ENCODE measurements around the gene AIFM3. TPM values are rescaled to one million over a fixed set of nuclear protein-coding genes. Genes with fewer than 3 reads are reported as not detected.
A peak's percentile ranks its signal among the peaks of the same experiment; 100 is the strongest.

The AIFM3 gene
- total RNA-seq, 1 experiment from 2014 or later: 1.1 TPM

GRCh38 chr22:20920881-20921203 lies 46.2 kb upstream of the AIFM3 start:
- Mint-ChIP-seq H3K27ac (ENCODE audit: low read depth, unreplicated experiment) (peak overlapping the region; percentile 39), H3K27me3 (ENCODE audit: insufficient read depth, unreplicated experiment) (no peaks in the 10 kb centered on the region), H3K4me1 (ENCODE audit: insufficient read depth, unreplicated experiment) (peaks cover 33% of the 10 kb centered on the region), H3K36me3 (ENCODE audit: insufficient read depth, unreplicated experiment) (peaks cover 13% of the 10 kb centered on the region), H3K4me3 (ENCODE audit: unreplicated experiment) (peak overlapping the region; percentile 68), H3K9me3 (ENCODE audit: unreplicated experiment) (no peaks in the 10 kb centered on the region)
- no peak for DNase-seq (ENCODE audit: unreplicated experiment)
- CTCF ChIA-PET: interaction anchor here (0.5 to 2.7 kb wide), 6 partner anchors 18 to 146 kb away, joined by 3 to 14 read pairs (median 3); no protein-coding TSS in a partner anchor
- POLR2A ChIA-PET: interaction anchor here (0.6 to 4.3 kb wide), 13 partner anchors 16 to 1137 kb away, joined by 3 to 31 read pairs (median 7); partner anchors contain the start of gene THAP7
- TF ChIP-seq CTCF (IDR thresholded peaks at IDR 0.05; ENCODE audit: unreplicated experiment): no peak
- BruUV-seq (replicated peaks): no TSS peak
- intact Hi-C loops (cut with micrococcal nuclease): no loop called here

GRCh38 chr22:20922141-20922751 lies 44.8 kb upstream of the AIFM3 start:
- no peak for DNase-seq (ENCODE audit: unreplicated experiment)
- Mint-ChIP-seq H3K4me1 (ENCODE audit: insufficient read depth, unreplicated experiment) (peaks cover 42% of the 10 kb centered on the region), H3K36me3 (ENCODE audit: insufficient read depth, unreplicated experiment) (peaks cover 23% of the 10 kb centered on the region), H3K9me3 (ENCODE audit: unreplicated experiment) (no peaks in the 10 kb centered on the region), H3K27me3 (ENCODE audit: insufficient read depth, unreplicated experiment) (no peaks in the 10 kb centered on the region), H3K27ac (ENCODE audit: low read depth, unreplicated experiment) (no peak overlapping the region), H3K4me3 (ENCODE audit: unreplicated experiment) (peak overlapping the region; percentile 68)
- no TSS peak for BruUV-seq (replicated peaks)
- TF ChIP-seq CTCF (IDR thresholded peaks at IDR 0.05; ENCODE audit: unreplicated experiment): no peak
- ChIA-PET POLR2A (interaction anchor here (0.6 to 4.3 kb wide), 6 partner anchors 9 to 273 kb away, joined by 3 to 31 read pairs (median 6); no protein-coding TSS in a partner anchor), CTCF (interaction anchor here (0.7 to 2.7 kb wide), 5 partner anchors 9 to 1030 kb away, joined by 3 to 14 read pairs (median 3); partner anchors contain the start of gene PPM1F)
- intact Hi-C loops (cut with micrococcal nuclease): no loop called here

- Mint-ChIP-seq H3K27ac (ENCODE audit: low read depth, unreplicated experiment) (peak overlapping the region; percentile 20), H3K4me3 (ENCODE audit: unreplicated experiment) (no peak overlapping the region), H3K27me3 (ENCODE audit: insufficient read depth, unreplicated experiment) (no peaks in the 10 kb centered on the region), H3K9me3 (ENCODE audit: unreplicated experiment) (no peaks in the 10 kb centered on the region), H3K4me1 (ENCODE audit: insufficient read depth, unreplicated experiment) (peaks cover 32% of the 10 kb centered on the region), H3K36me3 (ENCODE audit: insufficient read depth, unreplicated experiment) (peaks cover 38% of the 10 kb centered on the region)
- ChIA-PET POLR2A (interaction anchor here (0.6 to 1.9 kb wide), 6 partner anchors 9 to 79 kb away, joined by 3 to 11 read pairs (median 4); partner anchors contain the start of gene CRKL), CTCF (interaction anchor here (0.6 to 2.1 kb wide), 2 partner anchors 9 to 25 kb away, joined by 3 to 13 read pairs; partner anchors contain the start of gene CRKL)
- no peak for DNase-seq (ENCODE audit: unreplicated experiment)
- TF ChIP-seq CTCF (IDR thresholded peaks at IDR 0.05; ENCODE audit: unreplicated experiment): no peak
- intact Hi-C loops (cut with micrococcal nuclease): no loop called here
- BruUV-seq (replicated peaks): no TSS peak
Measured at GRCh38 chr22:20926243-20926642, 40.8 kb upstream of the AIFM3 start.

GRCh38 chr22:20927940-20928572 lies 39.0 kb upstream of the AIFM3 start:
- Mint-ChIP-seq H3K4me3 (ENCODE audit: unreplicated experiment) (no peak overlapping the region), H3K9me3 (ENCODE audit: unreplicated experiment) (no peaks in the 10 kb centered on the region), H3K27ac (ENCODE audit: low read depth, unreplicated experiment) (no peak overlapping the region), H3K36me3 (ENCODE audit: insufficient read depth, unreplicated experiment) (peaks cover 38% of the 10 kb centered on the region), H3K27me3 (ENCODE audit: insufficient read depth, unreplicated experiment) (no peaks in the 10 kb centered on the region), H3K4me1 (ENCODE audit: insufficient read depth, unreplicated experiment) (peaks cover 19% of the 10 kb centered on the region)
- no TSS peak for BruUV-seq (replicated peaks)
- intact Hi-C loops (cut with micrococcal nuclease): no loop called here
- CTCF ChIA-PET: interaction anchor here (0.8 to 1.6 kb wide), 4 partner anchors 8 to 33 kb away, joined by 3 to 10 read pairs (median 4); partner anchors contain the start of gene CRKL
- no peak for DNase-seq (ENCODE audit: unreplicated experiment)
- TF ChIP-seq CTCF (IDR thresholded peaks at IDR 0.05; ENCODE audit: unreplicated experiment): no peak
- POLR2A ChIA-PET: interaction anchor here (1.1 kb wide), 1 partner anchor 11 kb away, joined by 3 read pairs; the partner anchor contains the start of gene CRKL

Data from MCF 10A (cell line).